B cell (primary cell): ENCODE data around the gene APEX1.

Experiments
- CTCF ChIP-seq: fragments of 200-600 bp; IDR thresholded peaks from one replicate; pipeline ENCODE4 v1.8.0; 2022; ENCODE audit warnings: antibody characterized with exemption, mild to moderate bottlenecking
- EZH2 ChIP-seq: IDR thresholded peaks from 2 replicates; pipeline ENCODE4 v1.6.1; 2012; ENCODE audit warnings: borderline replicate concordance, low read depth, mild to moderate bottlenecking, moderate library complexity, low read length; ENCODE audit not compliant: insufficient read depth, poor library complexity, severe bottlenecking

- TF ChIP-seq CTCF (no peak), EZH2 (no peak)
These were observed 5.6 kb downstream of the APEX1 start for GRCh38 chr14:20460458-20461224.
